ENCODE data around the gene TSPO2.

Gene TSPO2

DNA sequence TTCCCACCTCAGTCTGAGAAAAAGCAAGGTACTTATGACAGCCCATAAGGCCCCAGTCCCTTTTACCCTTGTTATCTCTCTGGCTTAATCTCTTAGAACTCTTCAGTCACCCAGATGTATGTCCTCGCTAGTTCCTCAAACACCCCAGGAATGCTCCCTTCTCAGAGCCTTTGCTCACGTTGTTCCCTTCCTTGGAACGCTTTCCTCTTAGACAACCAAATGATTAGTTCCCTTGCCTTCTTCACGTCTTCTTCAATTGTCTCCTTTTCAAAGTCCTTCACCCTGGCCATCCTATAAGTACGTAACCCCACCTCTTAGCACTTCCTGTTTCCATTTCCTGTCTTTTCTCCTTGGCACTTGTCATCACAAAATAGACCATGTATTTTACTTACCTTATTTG, 9.6 kb downstream of the TSPO2 start:
- Histone ChIP-seq H3K4me1 (ENCODE audit: control insufficient read depth, insufficient read depth, low read length, unreplicated experiment) (no peaks in the 10 kb centered on the region), H3K27ac (ENCODE audit: low read depth, low read length) (no peak overlapping the region), H3K79me2 (ENCODE audit: control insufficient read depth, insufficient read depth, low read length, unreplicated experiment) (no peaks in the 10 kb centered on the region), H2AFZ (ENCODE audit: low read length, unreplicated experiment) (no peak overlapping the region), H3K36me3 (ENCODE audit: insufficient read depth, low read length) (no peaks in the 10 kb centered on the region), H3K4me3 (ENCODE audit: low read depth, low read length) (no peak overlapping the region), H3K27me3 (ENCODE audit: insufficient read depth, low read length) (peaks cover 9% of the 10 kb centered on the region)

DNA sequence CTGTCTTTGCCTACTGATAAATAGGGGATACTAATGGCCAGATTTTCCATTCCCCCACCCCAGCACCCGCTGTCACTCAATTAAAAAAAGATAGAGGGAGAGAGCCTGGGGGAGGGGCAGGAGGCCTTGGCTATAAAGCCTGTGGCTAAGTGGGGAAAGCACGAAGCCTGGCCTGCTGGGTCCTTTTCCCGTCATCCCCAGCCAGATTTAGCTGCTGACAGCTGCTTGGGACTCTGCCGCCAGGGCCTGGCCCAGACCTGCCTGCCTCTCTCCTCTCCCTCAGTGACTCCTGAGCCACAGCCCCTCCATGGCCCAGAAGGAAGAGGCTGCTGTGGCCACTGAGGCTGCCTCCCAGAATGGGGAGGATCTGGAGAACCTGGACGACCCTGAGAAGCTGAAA, 10.8 kb downstream of the TSPO2 start, which contains the start of gene APOBEC2:
APOBEC2 (plus strand) TSS at position 162 of the 400 bp plus-strand sequence; CDS start at position 308, 146 bp downstream.
- H2AFZ ChIP-seq (ENCODE audit: low read length, unreplicated experiment), result no peak within 1 kb of the TSS
- no peak within 1 kb of the TSS for H3K4me3 ChIP-seq (ENCODE audit: low read depth, low read length)
- no peak within 1 kb of the TSS for H3K27ac ChIP-seq (ENCODE audit: low read depth, low read length)
- H3K36me3 ChIP-seq (ENCODE audit: insufficient read depth, low read length), result no peaks in the 10 kb centered on the region
- H3K79me2 ChIP-seq (ENCODE audit: control insufficient read depth, insufficient read depth, low read length, unreplicated experiment), result no peaks in the 10 kb centered on the region
- no peaks in the 10 kb centered on the region for H3K4me1 ChIP-seq (ENCODE audit: control insufficient read depth, insufficient read depth, low read length, unreplicated experiment)
- H3K27me3 ChIP-seq (ENCODE audit: insufficient read depth, low read length), result 0 out of 2 replicates have a peak, but pooled peaks cover 4% of the 10 kb centered on the region

DNA sequence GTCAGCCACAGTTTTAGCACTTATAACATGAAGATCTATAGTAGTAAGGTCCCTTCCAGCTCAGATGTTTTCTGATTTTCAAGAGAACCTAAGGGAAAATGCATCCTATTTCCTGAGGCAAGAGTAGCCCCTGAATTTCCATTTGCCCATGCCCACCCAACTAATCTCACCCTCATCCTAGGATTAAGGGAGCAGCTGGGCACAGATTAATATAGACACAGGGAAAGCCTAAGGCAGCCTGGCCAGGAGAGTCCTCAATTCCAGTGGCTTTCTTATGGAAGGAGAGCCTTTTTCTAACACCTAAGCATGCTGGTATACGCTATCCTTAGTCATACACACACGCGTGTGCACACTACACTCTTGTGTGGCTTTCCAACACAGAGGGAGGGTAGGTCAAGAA, 12.2 kb downstream of the TSPO2 start:
- Histone ChIP-seq H3K27me3 (ENCODE audit: insufficient read depth, low read length) (0 out of 2 replicates have a peak, but pooled peaks cover 4% of the 10 kb centered on the region), H2AFZ (ENCODE audit: low read length, unreplicated experiment) (no peak overlapping the region), H3K4me3 (ENCODE audit: low read depth, low read length) (no peak overlapping the region), H3K36me3 (ENCODE audit: insufficient read depth, low read length) (no peaks in the 10 kb centered on the region), H3K4me1 (ENCODE audit: control insufficient read depth, insufficient read depth, low read length, unreplicated experiment) (peaks cover 3% of the 10 kb centered on the region), H3K27ac (ENCODE audit: low read depth, low read length) (no peak overlapping the region), H3K79me2 (ENCODE audit: control insufficient read depth, insufficient read depth, low read length, unreplicated experiment) (no peaks in the 10 kb centered on the region)

DNA sequence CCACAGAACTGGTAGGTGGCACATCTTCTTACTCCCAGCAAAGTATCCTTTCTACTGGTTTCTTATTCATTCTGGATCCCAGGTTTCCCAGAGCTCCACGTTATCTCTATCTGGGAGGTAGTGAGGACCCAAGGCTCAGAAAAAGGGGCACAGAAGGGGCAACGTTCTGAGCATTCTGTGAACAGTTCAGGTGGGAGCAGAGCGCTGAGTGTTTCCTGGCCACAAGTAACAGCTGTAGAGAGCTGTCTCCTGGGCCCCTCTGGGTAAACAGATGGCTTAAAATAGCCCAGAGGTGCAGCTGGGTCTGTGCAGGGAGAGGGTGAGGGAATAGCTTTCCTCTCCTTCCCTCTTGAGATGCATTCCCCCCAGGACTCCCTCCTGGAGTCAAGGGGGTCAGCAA, 12.9 kb downstream of the TSPO2 start:
- H2AFZ ChIP-seq (ENCODE audit: low read length, unreplicated experiment), result no peak overlapping the region
- H3K79me2 ChIP-seq (ENCODE audit: control insufficient read depth, insufficient read depth, low read length, unreplicated experiment), result no peaks in the 10 kb centered on the region
- 0 out of 2 replicates have a peak, but pooled peaks cover 4% of the 10 kb centered on the region for H3K27me3 ChIP-seq (ENCODE audit: insufficient read depth, low read length)
- H3K27ac ChIP-seq (ENCODE audit: low read depth, low read length), result no peak overlapping the region
- peaks cover 5% of the 10 kb centered on the region for H3K4me1 ChIP-seq (ENCODE audit: control insufficient read depth, insufficient read depth, low read length, unreplicated experiment)
- H3K36me3 ChIP-seq (ENCODE audit: insufficient read depth, low read length), result no peaks in the 10 kb centered on the region
- H3K4me3 ChIP-seq (ENCODE audit: low read depth, low read length), result no peak overlapping the region

GRCh38 chr6:41056768-41057490, 14.7 kb downstream of the TSPO2 start:
- H3K27me3 ChIP-seq (ENCODE audit: insufficient read depth, low read length), result 0 out of 2 replicates have a peak, but pooled peaks cover 4% of the 10 kb centered on the region
- H3K4me1 ChIP-seq (ENCODE audit: control insufficient read depth, insufficient read depth, low read length, unreplicated experiment), result peaks cover 5% of the 10 kb centered on the region
- H3K27ac ChIP-seq (ENCODE audit: low read depth, low read length), result no peak overlapping the region
- H3K4me3 ChIP-seq (ENCODE audit: low read depth, low read length), result no peak overlapping the region
- H2AFZ ChIP-seq (ENCODE audit: low read length, unreplicated experiment), result no peak overlapping the region
- H3K36me3 ChIP-seq (ENCODE audit: insufficient read depth, low read length), result no peaks in the 10 kb centered on the region
- no peaks in the 10 kb centered on the region for H3K79me2 ChIP-seq (ENCODE audit: control insufficient read depth, insufficient read depth, low read length, unreplicated experiment)

GRCh38 chr6:41058783-41059181, 16.5 kb downstream of the TSPO2 start:
- Histone ChIP-seq H3K36me3 (ENCODE audit: insufficient read depth, low read length) (no peaks in the 10 kb centered on the region), H3K4me1 (ENCODE audit: control insufficient read depth, insufficient read depth, low read length, unreplicated experiment) (peaks cover 5% of the 10 kb centered on the region), H3K4me3 (ENCODE audit: low read depth, low read length) (no peak overlapping the region), H3K27me3 (ENCODE audit: insufficient read depth, low read length) (0 out of 2 replicates have a peak, but pooled peaks cover 4% of the 10 kb centered on the region), H3K27ac (ENCODE audit: low read depth, low read length) (no peak overlapping the region), H2AFZ (ENCODE audit: low read length, unreplicated experiment) (no peak overlapping the region), H3K79me2 (ENCODE audit: control insufficient read depth, insufficient read depth, low read length, unreplicated experiment) (no peaks in the 10 kb centered on the region)

DNA sequence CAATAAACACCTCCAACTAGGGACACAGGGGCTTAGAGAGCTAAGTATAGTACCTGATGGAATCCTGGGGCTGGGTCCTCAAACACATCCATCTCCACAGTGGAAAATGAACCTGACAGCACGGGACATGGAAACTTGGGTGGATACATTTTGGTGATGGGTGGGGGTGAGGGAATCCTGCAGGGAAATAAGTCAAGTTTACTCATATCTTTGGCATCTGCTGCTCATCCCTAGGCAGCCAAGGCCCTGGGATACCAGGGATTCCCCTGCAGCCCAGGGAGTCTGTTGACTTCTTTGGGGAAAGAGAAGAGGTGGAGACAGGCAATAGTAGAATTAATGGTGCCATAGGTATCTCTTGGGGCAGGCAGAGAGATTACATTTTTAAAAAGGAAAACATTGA, 17.3 kb downstream of the TSPO2 start:
- Histone ChIP-seq H3K79me2 (ENCODE audit: control insufficient read depth, insufficient read depth, low read length, unreplicated experiment) (no peaks in the 10 kb centered on the region), H3K4me1 (ENCODE audit: control insufficient read depth, insufficient read depth, low read length, unreplicated experiment) (peaks cover 5% of the 10 kb centered on the region), H3K27me3 (ENCODE audit: insufficient read depth, low read length) (0 out of 2 replicates have a peak, but pooled peaks cover 4% of the 10 kb centered on the region), H2AFZ (ENCODE audit: low read length, unreplicated experiment) (no peak overlapping the region), H3K27ac (ENCODE audit: low read depth, low read length) (no peak overlapping the region), H3K36me3 (ENCODE audit: insufficient read depth, low read length) (no peaks in the 10 kb centered on the region), H3K4me3 (ENCODE audit: low read depth, low read length) (no peak overlapping the region)

GRCh38 chr6:41061196-41061726, 19.0 kb downstream of the TSPO2 start:
- peaks cover 5% of the 10 kb centered on the region for H3K4me1 ChIP-seq (ENCODE audit: control insufficient read depth, insufficient read depth, low read length, unreplicated experiment)
- no peak overlapping the region for H3K27ac ChIP-seq (ENCODE audit: low read depth, low read length)
- no peak overlapping the region for H2AFZ ChIP-seq (ENCODE audit: low read length, unreplicated experiment)
- no peaks in the 10 kb centered on the region for H3K36me3 ChIP-seq (ENCODE audit: insufficient read depth, low read length)
- no peaks in the 10 kb centered on the region for H3K79me2 ChIP-seq (ENCODE audit: control insufficient read depth, insufficient read depth, low read length, unreplicated experiment)
- no peak overlapping the region for H3K4me3 ChIP-seq (ENCODE audit: low read depth, low read length)
- no peaks in the 10 kb centered on the region for H3K27me3 ChIP-seq (ENCODE audit: insufficient read depth, low read length)

- Histone ChIP-seq H3K4me1 (ENCODE audit: control insufficient read depth, insufficient read depth, low read length, unreplicated experiment) (peaks cover 5% of the 10 kb centered on the region), H3K4me3 (ENCODE audit: low read depth, low read length) (no peak overlapping the region), H3K36me3 (ENCODE audit: insufficient read depth, low read length) (no peaks in the 10 kb centered on the region), H3K27ac (ENCODE audit: low read depth, low read length) (no peak overlapping the region), H3K79me2 (ENCODE audit: control insufficient read depth, insufficient read depth, low read length, unreplicated experiment) (no peaks in the 10 kb centered on the region), H2AFZ (ENCODE audit: low read length, unreplicated experiment) (no peak overlapping the region), H3K27me3 (ENCODE audit: insufficient read depth, low read length) (no peaks in the 10 kb centered on the region)
Observed at GRCh38 chr6:41062056-41062455, 19.8 kb downstream of the TSPO2 start.

DNA sequence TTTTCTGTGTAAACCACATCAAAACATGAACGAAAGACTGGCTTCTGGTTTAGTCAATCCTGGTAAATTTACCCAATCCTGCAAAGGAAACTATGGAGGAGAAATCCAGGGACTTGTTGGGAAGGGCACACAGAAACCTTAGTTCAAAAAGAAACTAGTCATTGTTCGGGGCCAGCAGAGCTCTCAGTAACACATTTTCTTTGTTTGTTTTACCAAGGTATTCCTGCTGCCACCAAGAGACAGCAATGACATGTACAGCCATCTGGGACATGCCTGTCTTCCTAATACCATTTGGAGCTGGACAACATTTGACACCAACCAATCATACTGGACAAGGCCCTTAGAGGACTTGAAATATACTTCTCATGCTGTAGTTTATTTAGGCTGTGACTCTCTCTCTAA, 21.6 kb downstream of the TSPO2 start:
- H2AFZ ChIP-seq (ENCODE audit: low read length, unreplicated experiment), result no peak overlapping the region
- H3K79me2 ChIP-seq (ENCODE audit: control insufficient read depth, insufficient read depth, low read length, unreplicated experiment), result no peaks in the 10 kb centered on the region
- no peak overlapping the region for H3K27ac ChIP-seq (ENCODE audit: low read depth, low read length)
- H3K4me1 ChIP-seq (ENCODE audit: control insufficient read depth, insufficient read depth, low read length, unreplicated experiment), result peaks cover 5% of the 10 kb centered on the region
- H3K27me3 ChIP-seq (ENCODE audit: insufficient read depth, low read length), result no peaks in the 10 kb centered on the region
- no peak overlapping the region for H3K4me3 ChIP-seq (ENCODE audit: low read depth, low read length)
- 0 out of 2 replicates have a peak, but pooled peaks cover 4% of the 10 kb centered on the region for H3K36me3 ChIP-seq (ENCODE audit: insufficient read depth, low read length)

DNA sequence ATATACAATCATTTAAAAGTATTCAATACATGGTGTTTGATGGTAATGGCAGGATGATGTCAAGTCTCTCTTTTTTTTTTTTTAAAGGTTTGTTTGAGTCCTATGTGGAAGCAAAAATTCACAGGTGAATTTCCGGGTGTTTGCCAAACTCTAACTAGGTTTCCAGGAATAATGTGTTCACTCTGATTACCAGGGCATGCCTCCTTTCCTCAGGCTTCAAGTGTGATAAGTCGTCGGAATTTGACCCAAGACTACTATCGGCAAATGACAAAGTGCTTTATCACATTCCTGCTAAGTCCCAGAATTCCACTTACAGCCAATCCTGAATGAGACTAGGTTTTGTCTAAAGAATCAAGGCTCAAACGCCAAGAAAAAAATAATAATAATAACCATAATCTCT, 22.6 kb downstream of the TSPO2 start:
- no peak overlapping the region for H3K27ac ChIP-seq (ENCODE audit: low read depth, low read length)
- no peaks in the 10 kb centered on the region for H3K27me3 ChIP-seq (ENCODE audit: insufficient read depth, low read length)
- H3K4me1 ChIP-seq (ENCODE audit: control insufficient read depth, insufficient read depth, low read length, unreplicated experiment), result no peaks in the 10 kb centered on the region
- H3K79me2 ChIP-seq (ENCODE audit: control insufficient read depth, insufficient read depth, low read length, unreplicated experiment), result no peaks in the 10 kb centered on the region
- H3K36me3 ChIP-seq (ENCODE audit: insufficient read depth, low read length), result 0 out of 2 replicates have a peak, but pooled peaks cover 4% of the 10 kb centered on the region
- H2AFZ ChIP-seq (ENCODE audit: low read length, unreplicated experiment), result no peak overlapping the region
- no peak overlapping the region for H3K4me3 ChIP-seq (ENCODE audit: low read depth, low read length)

Data from ACC112 (cell line).